HL-60 (cell line): ENCODE measurements around the gene FBN1.

Experiments
- DNase-seq, 2 experiments: peaks; one replicate each; pipeline ENCODE4 v3.0.0-alpha.2; 2010 to 2020; ENCODE audit warnings: low read depth in 1 of 2, low spot score in 1 of 2
- H3K27ac ChIP-seq: fragments of 250-450 bp; sonication (Bioruptor Pico); replicated peaks from 2 replicates; pipeline ENCODE4 v1.5.1; 2020; ENCODE audit warnings: mild to moderate bottlenecking, moderate library complexity
- H3K27me3 ChIP-seq: fragments of 250-450 bp; sonication (Bioruptor Pico); 2 replicates; pipeline ENCODE4 v1.5.1; 2021; ENCODE audit warnings: mild to moderate bottlenecking, moderate library complexity; ENCODE audit not compliant: insufficient read depth, poor library complexity, severe bottlenecking
- H3K4me3 ChIP-seq: replicated peaks from 2 replicates; pipeline ENCODE4 v1.5.1; 2011; ENCODE audit warnings: mild to moderate bottlenecking, control low read depth, low read length; ENCODE audit not compliant: insufficient read depth
- CTCF ChIP-seq: IDR thresholded peaks from one replicate; pipeline ENCODE4 v1.5.1; 2011; ENCODE audit warnings: low read length, control low read depth, inconsistent platforms; ENCODE audit not compliant: insufficient read depth
- GABPA ChIP-seq: IDR thresholded peaks from 2 replicates; pipeline ENCODE4 v1.6.1; 2012; ENCODE audit warnings: low read depth
- POLR2AphosphoS5 ChIP-seq: IDR thresholded peaks from 2 replicates; pipeline ENCODE4 v1.6.1; 2012; ENCODE audit warnings: low read depth
- REST ChIP-seq: IDR thresholded peaks from 2 replicates; pipeline ENCODE4 v1.6.1; 2012; ENCODE audit warnings: low read depth; ENCODE audit not compliant: insufficient replicate concordance
- SPI1 ChIP-seq: IDR thresholded peaks from 2 replicates; pipeline ENCODE4 v1.6.1; 2012; ENCODE audit warnings: low read depth, mild to moderate bottlenecking, borderline replicate concordance

FBN1 gene

GRCh38 chr15:48595981-48596380, 49.5 kb downstream of the FBN1 start:
- Histone ChIP-seq H3K27me3 (peaks cover under 1% of the 10 kb centered on the region), H3K4me3 (no peak overlapping the region), H3K27ac (peak overlapping the region; percentile 64)
- no peak for DNase-seq
- TF ChIP-seq SPI1 (no peak), CTCF (no peak), GABPA (no peak), REST (no peak), POLR2AphosphoS5 (no peak)

GRCh38 chr15:48592933-48593332, 52.6 kb downstream of the FBN1 start:
- TF ChIP-seq CTCF (no peak), SPI1 (no peak), REST (no peak), GABPA (no peak), POLR2AphosphoS5 (no peak)
- Histone ChIP-seq H3K27me3 (no peaks in the 10 kb centered on the region), H3K27ac (no peak overlapping the region), H3K4me3 (no peak overlapping the region)
- no peak for DNase-seq

- Histone ChIP-seq H3K4me3 (no peak overlapping the region), H3K27ac (no peak overlapping the region), H3K27me3 (no peaks in the 10 kb centered on the region)
- TF ChIP-seq GABPA: no peak
- no peak for TF ChIP-seq POLR2AphosphoS5
- no peak for TF ChIP-seq SPI1
- TF ChIP-seq REST: no peak
- no peak for TF ChIP-seq CTCF
- no peak for DNase-seq
Observed at GRCh38 chr15:48592221-48592731, 53.2 kb downstream of the FBN1 start.
